B cell (primary cell): ENCODE data around the gene PHLDB1. TPM values are rescaled to one million over a fixed set of nuclear protein-coding genes. Genes with fewer than 3 reads are reported as not detected.
A peak's percentile ranks its signal among the peaks of the same experiment; 100 is the strongest.

Experiments
- ATAC-seq: fragments of 200-7000 bp; cut with Tn5 transposase; one replicate; pipeline ENCODE4 v1.10.0; 2021; ENCODE audit warnings: low read depth, mild to moderate bottlenecking, moderate number of reproducible peaks, moderate library complexity
- CTCF ChIA-PET: fragments of 350-600 bp; sonication (Branson Sonifier 250); formaldehyde crosslinking; loops from one replicate; lab custom pipeline; 2021; ENCODE audit warnings: antibody characterized with exemption, inconsistent platforms; lab: Charles Lee
- POLR2A ChIA-PET: fragments of 350-600 bp; sonication (Branson Sonifier 250); formaldehyde crosslinking; loops from one replicate; lab custom pipeline; 2021; ENCODE audit warnings: antibody characterized with exemption; lab: Charles Lee
- DNase-seq: peaks from one replicate; pipeline ENCODE4 v3.0.0; 2013
- H2AFZ ChIP-seq: 2 replicates; pipeline ENCODE4 v1.6.1; 2012; ENCODE audit warnings: mild to moderate bottlenecking, low read depth, low read length; ENCODE audit not compliant: insufficient read depth, poor library complexity, severe bottlenecking
- H3K27ac ChIP-seq, 2 donors: 1 replicate in 1 of 2; 2 replicates in 1 of 2; pipeline ENCODE4 v1.5.1; 2012 to 2013; ENCODE audit warnings: low read length in 2 of 2, mild to moderate bottlenecking in 2 of 2, moderate library complexity in 1 of 2
- H3K27me3 ChIP-seq, 4 experiments: fragments of 200-600 bp in 1 of 4; sonication (generic) in 1 of 4; replicated peaks in 1 of 4; 1 replicate in 2 of 4; 2 replicates in 2 of 4; pipeline versions ENCODE4 v1.6.1 to v1.7.0; 2013 to 2016; ENCODE audit warnings: low read length in 3 of 4, mild to moderate bottlenecking in 2 of 4, mixed read lengths in 1 of 4, moderate library complexity in 1 of 4; ENCODE audit not compliant: insufficient read depth in 4 of 4, control insufficient read depth in 3 of 4; ENCODE audit errors: control extremely low read depth in 1 of 4
- H3K36me3 ChIP-seq, 2 experiments: replicated peaks in 1 of 2; 1 replicate in 1 of 2; 2 replicates in 1 of 2; pipeline versions ENCODE4 v1.6.1 to v1.7.1; 2013; ENCODE audit warnings: low read length in 1 of 2; ENCODE audit not compliant: insufficient read depth in 2 of 2, control insufficient read depth in 1 of 2; ENCODE audit errors: control extremely low read depth in 1 of 2, extremely low read depth in 1 of 2
- H3K4me1 ChIP-seq, 2 donors: fragments of 200-600 bp in 1 of 2; sonication (generic) in 1 of 2; 1 replicate in 1 of 2; 2 replicates in 1 of 2; pipeline versions ENCODE4 v1.5.1 to v1.6.1; 2013 to 2017; ENCODE audit warnings: low read length in 2 of 2; ENCODE audit not compliant: control insufficient read depth in 2 of 2, insufficient read depth in 2 of 2
- H3K4me2 ChIP-seq: replicated peaks from 2 replicates; pipeline ENCODE3; 2012; ENCODE audit warnings: mild to moderate bottlenecking, low read depth, low read length; ENCODE audit not compliant: poor library complexity, severe bottlenecking
- H3K4me3 ChIP-seq, 5 experiments: fragments of 200-600 bp in 1 of 5; sonication (generic) in 1 of 5; 1 replicate in 3 of 5; 2 replicates in 2 of 5; pipeline versions ENCODE4 v1.5.1 to v1.7.0; 2011 to 2016; ENCODE audit warnings: low read length in 4 of 5, mild to moderate bottlenecking in 4 of 5, low read depth in 2 of 5, control low read depth in 1 of 5, moderate library complexity in 1 of 5; ENCODE audit not compliant: insufficient read depth in 1 of 5; ENCODE audit errors: control extremely low read depth in 1 of 5, extremely low read depth in 1 of 5
- H3K79me2 ChIP-seq: fragments of 200-600 bp; sonication (generic); one replicate; pipeline ENCODE4 v1.6.0; 2016; ENCODE audit warnings: low read length; ENCODE audit not compliant: control insufficient read depth, insufficient read depth
- H3K9ac ChIP-seq: fragments of 200-600 bp; sonication (generic); 2 replicates; pipeline ENCODE4 v1.6.1; 2017; ENCODE audit warnings: mild to moderate bottlenecking, low read length, moderate library complexity
- H3K9me3 ChIP-seq, 3 donors: one replicate each; pipeline versions ENCODE4 v1.6.1 to v1.7.1; 2013; ENCODE audit warnings: low read length in 2 of 3; ENCODE audit not compliant: control insufficient read depth in 2 of 3, insufficient read depth in 1 of 3; ENCODE audit errors: control extremely low read depth in 1 of 3
- H4K20me1 ChIP-seq: 2 replicates; pipeline ENCODE4 v1.6.0; 2012; ENCODE audit warnings: mild to moderate bottlenecking, low read length; ENCODE audit not compliant: insufficient read depth, control insufficient read depth, poor library complexity, severe bottlenecking
- H3K27ac Mint-ChIP-seq: one replicate; pipeline ENCODE4 v1.8.0; 2021; ENCODE audit warnings: mixed read lengths
- H3K27me3 Mint-ChIP-seq: one replicate; pipeline ENCODE4 v1.8.0; 2021; ENCODE audit warnings: mixed read lengths
- H3K4me1 Mint-ChIP-seq: one replicate; pipeline ENCODE4 v1.8.0; 2021; ENCODE audit warnings: mixed read lengths
- H3K4me3 Mint-ChIP-seq: one replicate; pipeline ENCODE4 v1.8.0; 2021; ENCODE audit warnings: mixed read lengths
- H3K9me3 Mint-ChIP-seq: one replicate; pipeline ENCODE4 v1.8.0; 2022; ENCODE audit warnings: mixed read lengths; ENCODE audit not compliant: insufficient read depth
- CTCF ChIP-seq: fragments of 200-600 bp; IDR thresholded peaks from one replicate; pipeline ENCODE4 v1.8.0; 2022; ENCODE audit warnings: antibody characterized with exemption, mild to moderate bottlenecking
- EZH2 ChIP-seq: IDR thresholded peaks from 2 replicates; pipeline ENCODE4 v1.6.1; 2012; ENCODE audit warnings: borderline replicate concordance, low read depth, mild to moderate bottlenecking, moderate library complexity, low read length; ENCODE audit not compliant: insufficient read depth, poor library complexity, severe bottlenecking
- WGBS: methylation state at CpG from one replicate; pipeline ENCODE4 v1.1.5; 2013; ENCODE audit warnings: missing lambda C conversion rate; ENCODE audit not compliant: insufficient coverage; 5-methylcytosine and 5-hydroxymethylcytosine counted together
- intact Hi-C: fragments of 100-400 bp; cut with micrococcal nuclease; formaldehyde crosslinking; loops from one replicate; pipeline ENCODE4 v1.10.0; 2022
- polyA plus RNA-seq: library from polyadenylated mRNA; depleted of rRNA; stranded (reverse); fragments of >200 nt; gene quantifications from 2 replicates; pipeline ENCODE4 v1.2.3, GENCODE V29; 2012
- total RNA-seq, 2 donors: library from RNA; stranded (reverse); fragments of 120-200 nt in 1 of 2; gene quantifications; 1 replicate in 1 of 2; 2 replicates in 1 of 2; pipeline versions ENCODE4 v1.2.3 to v1.2.4, GENCODE V29; 2013 to 2022

The PHLDB1 gene
- total and polyA plus RNA-seq, 2 donors (not counting 1 experiment from before 2014, with no cell fraction given): 0.46 to 2.4 TPM

- peaks cover 19% of the 10 kb centered on the region for H3K4me1 Mint-ChIP-seq
- H3K9me3 ChIP-seq: peaks cover 0 to 7% (median 0%) of the 10 kb centered on the region in 3 donors
- H2AFZ ChIP-seq: peak overlapping the region; percentile 59
- WGBS: 6% methylated on average over 11 of the region's 15 CpGs
- peak overlapping the region; percentile 51 for H3K4me2 ChIP-seq
- no peaks in the 10 kb centered on the region for H4K20me1 ChIP-seq
- H3K27ac Mint-ChIP-seq: peak overlapping the region; percentile 74
- H3K79me2 ChIP-seq: no peaks in the 10 kb centered on the region
- peaks cover 15 to 17% of the 10 kb centered on the region in 2 donors for H3K4me1 ChIP-seq
- intact Hi-C loops: no loop called here
- ATAC-seq (peak; percentile 39), DNase-seq (peak; percentile 46)
- peaks cover 3% of the 10 kb centered on the region for H3K9me3 Mint-ChIP-seq
- peak overlapping the region; percentile 73 for H3K4me3 Mint-ChIP-seq
- CTCF ChIA-PET: interaction anchor here (0.7 to 1.3 kb wide), 5 partner anchors 16 to 884 kb away, joined by 3 to 6 read pairs (median 4); partner anchors contain the start of gene UPK2
- H3K27me3 ChIP-seq: peaks cover 0 to 3% (median 0%) of the 10 kb centered on the region in 4 experiments
- H3K36me3 ChIP-seq: no peaks in the 10 kb centered on the region
- POLR2A ChIA-PET: interaction anchor here (0.5 to 0.6 kb wide), 2 partner anchors 114 to 579 kb away, joined by 3 to 6 read pairs; no protein-coding TSS in a partner anchor
- H3K27ac ChIP-seq: no peak overlapping the region
- no peak overlapping the region for H3K9ac ChIP-seq
- H3K4me3 ChIP-seq: no peak overlapping the region
- TF ChIP-seq EZH2 (no peak), CTCF (no peak)
- H3K27me3 Mint-ChIP-seq: peaks cover 4% of the 10 kb centered on the region
Measured at GRCh38 chr11:118705111-118705741, 97.8 kb downstream of the PHLDB1 start.
